Testis (tissue), 3 donors: ENCODE data around the gene MRPL2. TPM values are rescaled to one million over a fixed set of nuclear protein-coding genes. Genes with fewer than 3 reads are reported as not detected.

Source experiments
- DNase-seq: peaks from one replicate; pipeline ENCODE4 v3.0.0-alpha.2; 2019
- H3K27ac ChIP-seq, 2 donors: fragments of 200-600 bp; sonication (generic); one replicate each; pipeline ENCODE4 v1.5.1; 2019
- H3K27me3 ChIP-seq: fragments of 200-600 bp; sonication (generic); one replicate; pipeline ENCODE4 v1.5.1; 2019
- H3K36me3 ChIP-seq: fragments of 200-600 bp; sonication (generic); one replicate; pipeline ENCODE4 v1.5.1; 2017; ENCODE audit warnings: low read depth; ENCODE audit errors: missing control alignments
- H3K4me1 ChIP-seq: fragments of 200-600 bp; sonication (generic); one replicate; pipeline ENCODE4 v1.5.1; 2019
- H3K4me3 ChIP-seq, 2 donors: fragments of 200-600 bp; sonication (generic); one replicate each; pipeline ENCODE4 v1.5.1; 2017 to 2019
- H3K9me3 ChIP-seq: fragments of 200-600 bp; sonication (generic); one replicate; pipeline ENCODE4 v1.5.1; 2017
- POLR2A ChIP-seq: fragments of 450-650 bp; IDR thresholded peaks from one replicate; pipeline ENCODE4 v1.6.1; 2017; ENCODE audit warnings: antibody characterized with exemption, mild to moderate bottlenecking, moderate library complexity
- WGBS, 2 donors: methylation state at CpG; one replicate each; pipeline ENCODE4 v1.1.5; 2018; 5-methylcytosine and 5-hydroxymethylcytosine counted together
- intact Hi-C: fragments of 100-400 bp; cut with DNase I; formaldehyde crosslinking; loops from one replicate; pipeline ENCODE4 v1.15.1; 2023; ENCODE audit warnings: low total_unique reads
- polyA plus RNA-seq: library from polyadenylated mRNA; stranded (reverse); fragments of 350-450 nt; fragmentation: Illumina TruSeq; extraction: RNeasy Lipid Tissue Mini Kit (QIAGEN cat#74804); gene quantifications from one replicate; pipeline ENCODE4 v1.2.3, GENCODE V29; 2014; ENCODE audit warnings: low read depth, low replicate concordance; ENCODE audit not compliant: insufficient read depth
- total RNA-seq, 2 donors: library from RNA; depleted of rRNA; stranded (reverse); fragments of >200 nt; gene quantifications; one replicate each; pipeline ENCODE4 v1.2.3, GENCODE V29; 2016
- TF ChIP-seq, protein P1 (sequence below), 3 experiments: fragments of 450-650 bp in 2 of 3; fragments of 200-600 bp in 1 of 3; sonication (generic) in 1 of 3; IDR thresholded peaks; one replicate each; pipeline ENCODE4 v1.5.1; 2016 to 2019; ENCODE audit warnings: antibody characterized with exemption in 3 of 3, mild to moderate bottlenecking in 2 of 3, moderate library complexity in 1 of 3

Gene MRPL2
- total and polyA plus RNA-seq, 3 donors from 2014 or later: 37.2 to 72.8 (median 54.8) TPM

DNA sequence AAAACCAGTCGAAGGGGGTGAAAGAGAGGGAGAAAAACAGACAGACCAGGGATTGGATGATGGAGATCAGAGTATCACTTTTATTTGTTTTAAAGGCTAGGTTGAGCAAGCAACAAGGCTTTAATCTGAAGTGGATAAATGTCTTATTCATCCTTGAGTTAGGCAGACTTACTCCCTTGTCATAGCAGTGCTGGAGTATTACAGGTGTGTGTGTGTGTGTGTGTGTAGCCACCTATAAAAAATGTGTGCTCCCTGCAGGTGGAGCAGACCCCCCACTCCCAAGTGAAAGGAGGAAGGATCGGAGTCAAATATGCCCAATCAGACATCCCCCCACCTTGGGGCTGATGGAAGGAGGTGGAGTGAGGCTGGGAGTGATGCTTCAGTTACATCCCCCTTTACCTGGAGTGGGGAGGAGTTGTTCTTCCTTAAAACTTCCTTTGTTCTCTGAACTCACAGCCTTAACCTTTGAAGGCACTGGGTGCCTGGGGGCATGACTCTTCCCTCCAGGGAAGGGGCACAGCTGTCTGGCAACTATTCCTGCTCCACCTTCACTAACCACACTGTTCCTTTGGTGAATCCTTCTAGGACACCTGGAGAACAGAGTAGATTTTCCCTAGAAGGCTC, 44.1 kb upstream of the MRPL2 start:
- 83 to 90% methylated on average over 2 of the region's 2 CpGs for WGBS, 2 donors
- intact Hi-C loops: no loop called here
- Histone ChIP-seq H3K27ac (no peak overlapping the region), H3K27me3 (no peaks in the 10 kb centered on the region), H3K36me3 (no peaks in the 10 kb centered on the region), H3K4me3 (no peak overlapping the region), H3K4me1 (no peaks in the 10 kb centered on the region), H3K9me3 (no peaks in the 10 kb centered on the region)
- DNase-seq: no peak
- TF ChIP-seq POLR2A: no peak
- TF ChIP-seq, protein P1, sequence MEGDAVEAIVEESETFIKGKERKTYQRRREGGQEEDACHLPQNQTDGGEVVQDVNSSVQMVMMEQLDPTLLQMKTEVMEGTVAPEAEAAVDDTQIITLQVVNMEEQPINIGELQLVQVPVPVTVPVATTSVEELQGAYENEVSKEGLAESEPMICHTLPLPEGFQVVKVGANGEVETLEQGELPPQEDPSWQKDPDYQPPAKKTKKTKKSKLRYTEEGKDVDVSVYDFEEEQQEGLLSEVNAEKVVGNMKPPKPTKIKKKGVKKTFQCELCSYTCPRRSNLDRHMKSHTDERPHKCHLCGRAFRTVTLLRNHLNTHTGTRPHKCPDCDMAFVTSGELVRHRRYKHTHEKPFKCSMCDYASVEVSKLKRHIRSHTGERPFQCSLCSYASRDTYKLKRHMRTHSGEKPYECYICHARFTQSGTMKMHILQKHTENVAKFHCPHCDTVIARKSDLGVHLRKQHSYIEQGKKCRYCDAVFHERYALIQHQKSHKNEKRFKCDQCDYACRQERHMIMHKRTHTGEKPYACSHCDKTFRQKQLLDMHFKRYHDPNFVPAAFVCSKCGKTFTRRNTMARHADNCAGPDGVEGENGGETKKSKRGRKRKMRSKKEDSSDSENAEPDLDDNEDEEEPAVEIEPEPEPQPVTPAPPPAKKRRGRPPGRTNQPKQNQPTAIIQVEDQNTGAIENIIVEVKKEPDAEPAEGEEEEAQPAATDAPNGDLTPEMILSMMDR (IDR thresholded peaks at IDR 0.05): no peak

DNA sequence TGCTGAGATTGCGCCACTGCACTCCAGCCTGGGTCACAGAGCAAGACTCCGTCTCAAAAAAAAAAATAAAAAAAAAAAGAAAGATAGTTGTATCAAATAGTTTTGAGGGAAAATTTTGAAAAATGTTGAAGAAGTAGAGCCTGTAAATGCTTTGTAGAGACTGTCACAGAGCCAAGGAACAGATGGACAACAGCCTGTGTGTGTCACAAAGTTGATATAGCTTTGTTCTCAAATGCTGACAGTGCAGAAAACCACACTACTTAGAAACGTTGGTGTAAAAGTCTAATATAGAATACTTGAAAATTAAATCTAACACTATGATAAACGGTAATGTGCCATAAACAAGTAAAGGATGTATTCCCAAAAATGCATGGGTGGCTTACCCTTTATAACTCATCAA, 42.3 kb upstream of the MRPL2 start:
- 62 to 68% methylated on average over 4 of the region's 4 CpGs for WGBS, 2 donors
- Histone ChIP-seq H3K27ac (no peak overlapping the region), H3K9me3 (no peaks in the 10 kb centered on the region), H3K4me3 (no peak overlapping the region), H3K36me3 (no peaks in the 10 kb centered on the region), H3K4me1 (peaks cover 6% of the 10 kb centered on the region), H3K27me3 (no peaks in the 10 kb centered on the region)
- no peak for DNase-seq
- intact Hi-C loops: no loop called here
- TF ChIP-seq POLR2A: no peak
- TF ChIP-seq, protein P1 (IDR thresholded peaks at IDR 0.05): no peak

DNA sequence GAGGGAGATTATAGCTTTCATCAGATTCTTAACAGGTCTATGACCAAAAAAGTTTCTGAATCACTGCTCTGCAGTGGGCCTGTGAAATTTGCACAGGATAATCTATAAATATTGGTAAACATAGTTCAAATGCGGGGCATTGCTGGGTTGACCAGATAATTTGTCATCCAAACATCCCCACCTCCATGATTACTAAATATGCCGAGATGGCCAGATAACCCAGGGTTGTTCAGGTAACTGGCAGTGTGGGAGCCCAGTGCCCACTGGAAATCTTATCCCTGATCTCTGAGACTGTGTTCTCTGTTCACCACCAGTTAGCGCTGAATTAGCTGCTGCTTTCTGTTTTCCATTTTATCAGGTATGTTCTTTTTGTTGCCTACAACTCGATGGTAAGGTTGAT, 38.3 kb upstream of the MRPL2 start:
- no peak overlapping the region for H3K27ac ChIP-seq
- H3K4me1 ChIP-seq: peaks cover 17% of the 10 kb centered on the region
- no peaks in the 10 kb centered on the region for H3K9me3 ChIP-seq
- TF ChIP-seq, protein P1 (IDR thresholded peaks at IDR 0.05): no peak
- no peak for TF ChIP-seq POLR2A
- no peaks in the 10 kb centered on the region for H3K27me3 ChIP-seq
- intact Hi-C loops: no loop called here
- H3K36me3 ChIP-seq: no peaks in the 10 kb centered on the region
- H3K4me3 ChIP-seq: no peak overlapping the region
- no peak for DNase-seq
- 86 to 96% methylated on average over 4 of the region's 4 CpGs for WGBS, 2 donors

DNA sequence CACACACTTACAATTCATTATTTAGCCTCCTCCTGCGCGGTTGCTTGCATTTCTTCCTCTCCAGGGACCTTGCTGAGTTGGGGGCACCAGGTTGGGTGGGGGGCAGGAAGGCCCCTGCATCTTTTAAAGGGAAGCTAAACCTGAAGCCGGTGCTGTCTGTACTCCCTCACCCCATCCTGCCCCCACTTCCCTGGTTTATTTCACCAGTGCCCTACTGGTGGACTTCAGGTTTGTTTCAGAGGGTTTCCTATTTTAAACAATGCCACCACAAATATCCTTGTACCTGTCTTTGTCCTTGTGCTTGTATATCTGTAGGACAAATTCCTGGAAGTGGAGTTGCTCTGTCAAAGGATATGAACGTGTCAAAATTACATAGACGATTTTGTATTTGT, 37.9 kb upstream of the MRPL2 start:
- TF ChIP-seq POLR2A: no peak
- TF ChIP-seq, protein P1 (IDR thresholded peaks at IDR 0.05): no peak
- H3K4me3 ChIP-seq: no peak overlapping the region
- intact Hi-C loops: no loop called here
- H3K27me3 ChIP-seq: no peaks in the 10 kb centered on the region
- no peak overlapping the region for H3K27ac ChIP-seq
- H3K9me3 ChIP-seq: no peaks in the 10 kb centered on the region
- H3K36me3 ChIP-seq: no peaks in the 10 kb centered on the region
- H3K4me1 ChIP-seq: peaks cover 17% of the 10 kb centered on the region
- 56 to 57% methylated on average over 5 of the region's 5 CpGs for WGBS, 2 donors
- no peak for DNase-seq

DNA sequence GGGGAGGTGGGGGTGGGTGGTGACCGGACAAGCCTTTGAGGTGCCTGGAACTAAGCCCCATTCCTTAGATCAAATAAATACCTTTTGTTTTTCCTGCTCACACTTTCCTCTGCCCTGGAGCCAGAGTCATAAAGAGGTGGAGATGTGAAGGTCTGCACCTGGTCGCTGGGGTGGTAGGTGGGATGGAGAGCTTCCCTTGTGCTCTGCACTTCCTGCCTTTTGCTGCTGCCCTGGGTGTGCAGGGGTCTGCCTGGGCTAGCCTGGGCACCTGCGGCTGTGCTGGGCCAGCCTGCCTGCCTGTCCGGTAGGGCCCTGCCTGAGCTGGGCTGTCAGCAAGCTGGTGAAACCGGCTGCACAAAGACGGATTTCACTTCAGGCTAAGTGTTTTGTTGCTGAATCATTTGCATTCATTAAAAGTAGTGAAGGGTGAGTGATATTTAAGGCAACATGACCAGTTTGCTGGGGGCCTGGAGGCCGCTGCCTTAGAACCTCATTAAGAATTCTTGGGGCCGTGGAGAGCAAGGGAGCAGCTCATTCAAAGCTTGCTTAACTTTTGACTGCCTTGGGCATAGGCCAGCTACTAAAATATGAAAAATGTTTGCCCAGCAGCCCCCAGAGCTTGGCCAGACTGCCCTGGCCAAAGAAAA, 37.3 kb upstream of the MRPL2 start:
- TF ChIP-seq POLR2A: no peak
- TF ChIP-seq, protein P1 (IDR thresholded peaks at IDR 0.05): no peak
- no peaks in the 10 kb centered on the region for H3K27me3 ChIP-seq
- intact Hi-C loops: no loop called here
- no peak overlapping the region for H3K4me3 ChIP-seq
- H3K4me1 ChIP-seq: peaks cover 17% of the 10 kb centered on the region
- no peaks in the 10 kb centered on the region for H3K36me3 ChIP-seq
- no peak for DNase-seq
- no peak overlapping the region for H3K27ac ChIP-seq
- WGBS, 2 donors: 47 to 61% methylated on average over 7 to 8 of the region's 8 CpGs
- H3K9me3 ChIP-seq: no peaks in the 10 kb centered on the region
